HepG2 (cell line): Measurements from ENCODE around the gene HOXA6. TPM values are rescaled to one million over a fixed set of nuclear protein-coding genes. Genes with fewer than 3 reads are reported as not detected.

Experiments used
- ATAC-seq: fragments of 200-7000 bp; cut with Tn5 transposase; 3 replicates; pipeline ENCODE4 v1.9.1; 2020; ENCODE audit warnings: mild to moderate bottlenecking, moderate library complexity
- BruUV-seq: library from RNA; stranded (reverse); fragments of 400-500 nt; replicated peaks from 2 replicates; lab custom pipeline; 2021; lab: Mats Ljungman, UMichigan
- CTCF ChIA-PET: fragments of 300-600 bp; formaldehyde crosslinking; extraction: SDS; loops from one replicate; lab custom pipeline; 2021; ENCODE audit warnings: low total read pairs, inconsistent platforms, low intra/inter-chr PET ratio; lab: Yijun Ruan, JAX
- POLR2A ChIA-PET: fragments of 350-600 bp; sonication (Branson Sonifier 250); formaldehyde crosslinking; loops from one replicate; lab custom pipeline; 2020; ENCODE audit warnings: antibody characterized with exemption, inconsistent platforms; lab: Yijun Ruan, JAX
- DNase-seq: peaks from one replicate; pipeline ENCODE4 v3.0.0-alpha.2; 2015; ENCODE audit warnings: low spot score
- FAIRE-seq: peaks from 3 replicates; lab custom pipeline; 2011; peaks lifted over from hg19 to GRCh38; lab: Jason Lieb, UNC
- H2AFZ ChIP-seq: one replicate; pipeline ENCODE4 v1.6.1; 2011; ENCODE audit warnings: low read length, inconsistent platforms
- H3K27ac ChIP-seq: fragments of 300-600 bp; 3 replicates; pipeline ENCODE4 v1.8.0; 2011; ENCODE audit warnings: mixed run types, mild to moderate bottlenecking, mixed read lengths, low read length, inconsistent platforms; ENCODE audit not compliant: insufficient read depth; ENCODE audit errors: extremely low read length
- H3K27me3 ChIP-seq, 2 experiments: fragments of 200-600 bp in 1 of 2; 2 replicates in 1 of 2; 3 replicates in 1 of 2; pipeline versions ENCODE4 v1.6.0 to v1.8.0; 2011; ENCODE audit warnings: low read length in 2 of 2, mild to moderate bottlenecking in 2 of 2, moderate library complexity in 2 of 2, inconsistent platforms in 1 of 2; ENCODE audit not compliant: insufficient read depth in 2 of 2, control insufficient read depth in 1 of 2
- H3K36me3 ChIP-seq, 2 experiments: fragments of 200-600 bp in 1 of 2; replicated peaks in 1 of 2; 2 replicates in 1 of 2; 3 replicates in 1 of 2; pipeline versions ENCODE4 v1.5.1 to v1.8.0; 2011; ENCODE audit warnings: low read length in 2 of 2, inconsistent platforms in 1 of 2; ENCODE audit not compliant: insufficient read depth in 2 of 2, control insufficient read depth in 1 of 2
- H3K4me1 ChIP-seq: 2 replicates; pipeline ENCODE4 v1.5.1; 2012; ENCODE audit warnings: low read length, inconsistent platforms; ENCODE audit not compliant: insufficient read depth
- H3K4me2 ChIP-seq: 2 replicates; pipeline ENCODE4 v1.6.0; 2011; ENCODE audit warnings: low read depth, low read length, inconsistent platforms
- H3K4me3 ChIP-seq, 3 experiments: fragments of 200-600 bp in 1 of 3; sonication (generic), shearing (Covaris generic) in 1 of 3; replicated peaks in 1 of 3; 2 replicates each; pipeline ENCODE4 v1.5.1; 2011 to 2016; ENCODE audit warnings: low read length in 3 of 3, inconsistent platforms in 2 of 3, low read depth in 2 of 3, mild to moderate bottlenecking in 2 of 3, control low read depth in 1 of 3, mixed read lengths in 1 of 3; ENCODE audit not compliant: insufficient read depth in 1 of 3
- H3K79me2 ChIP-seq: one replicate; pipeline ENCODE4 v1.6.1; 2011; ENCODE audit warnings: low read length, inconsistent platforms; ENCODE audit not compliant: insufficient read depth
- H3K9ac ChIP-seq: 2 replicates; pipeline ENCODE4 v1.6.0; 2011; ENCODE audit warnings: mild to moderate bottlenecking, low read depth, low read length, inconsistent platforms; ENCODE audit not compliant: insufficient read depth
- H3K9me3 ChIP-seq: 2 replicates; pipeline ENCODE4 v1.5.1; 2012; ENCODE audit warnings: mild to moderate bottlenecking, low read length
- H4K20me1 ChIP-seq: 2 replicates; pipeline ENCODE4 v1.6.0; 2011; ENCODE audit warnings: inconsistent platforms, mild to moderate bottlenecking, low read length, moderate library complexity; ENCODE audit not compliant: insufficient read depth
- AGO2 ChIP-seq: fragments of 200-400 bp; formaldehyde crosslinking; optimal IDR thresholded peaks from 2 replicates; pipeline ENCODE3; 2017; ENCODE audit warnings: mild to moderate bottlenecking, low read depth, low read length, moderate library complexity
- ARID2 ChIP-seq: sonication (generic); formaldehyde crosslinking; IDR thresholded peaks from 2 replicates; pipeline ENCODE4 v1.8.1; 2022; ENCODE audit warnings: mild to moderate bottlenecking, missing genetic modification reagents, borderline replicate concordance
- HDAC6 ChIP-seq: fragments of 200-600 bp; sonication (generic); IDR thresholded peaks from 2 replicates; pipeline ENCODE4 v1.7.0; 2017; ENCODE audit warnings: mild to moderate bottlenecking, antibody characterized with exemption, low read length, low read depth
- KMT2B ChIP-seq: IDR thresholded peaks from 2 replicates; pipeline ENCODE4 v1.6.1; 2016; ENCODE audit warnings: missing genetic modification reagents, missing compliant biosample characterization
- WGBS: methylation state at CpG from one replicate; pipeline ENCODE4 v1.1.6; 2017; ENCODE audit warnings: low lambda C conversion rate; 5-methylcytosine and 5-hydroxymethylcytosine counted together
- in situ Hi-C: cut with HindIII; loops from 2 replicates; pipeline ENCODE4 v1.10.0; 2017; ENCODE audit warnings: low pct_unique_long_range_greater_than_20kb; ENCODE audit not compliant: extremely low pct_ligation_motif_present
- intact Hi-C: fragments of 100-400 bp; cut with micrococcal nuclease; formaldehyde crosslinking; loops from one replicate; pipeline ENCODE4 v1.10.0; 2022; ENCODE audit not compliant: unreplicated experiment
- polyA plus RNA-seq, 8 experiments: library from polyadenylated mRNA; depleted of rRNA in 3 of 8; stranded (reverse) in 7 of 8; unstranded in 1 of 8; fragments of >200 nt; fragmentation: Illumina TruSeq in 4 of 8; extraction: Trizol in 4 of 8; gene quantifications; 2 replicates each; pipeline versions ENCODE4 v1.2.1 to v1.2.3, GENCODE V29; 2011 to 2016; ENCODE audit warnings: low read depth in 4 of 8, missing spikeins in 1 of 8, mixed read lengths in 1 of 8; ENCODE audit not compliant: insufficient read depth in 1 of 8
- total RNA-seq, 5 experiments: library from RNA; depleted of rRNA; stranded (reverse); fragments of >200 nt; fragmentation: Illumina TruSeq; extraction: Trizol; gene quantifications; 2 replicates each; pipeline ENCODE4 v1.2.3, GENCODE V29; 2016; ENCODE audit warnings: low read depth in 1 of 5
- TF ChIP-seq, protein P1 (sequence below), 2 experiments: fragments of 450-650 bp in 1 of 2; sonication (generic) in 1 of 2; formaldehyde crosslinking; IDR thresholded peaks; 2 replicates each; pipeline versions ENCODE4 v1.5.0 to v1.8.0; 2020 to 2022; ENCODE audit warnings: mild to moderate bottlenecking in 1 of 2, missing genetic modification reagents in 1 of 2
- TF ChIP-seq, protein P2 (sequence below): sonication (generic); formaldehyde crosslinking; IDR thresholded peaks from 2 replicates; pipeline ENCODE4 v1.4.0; 2020; ENCODE audit warnings: missing genetic modification reagents, borderline replicate concordance

The HOXA6 gene
- total and polyA plus RNA-seq, 2 of the 13 experiments (the other 11 are each of a cell fraction or from before 2014, with no cell fraction given), result 1.3 to 1.5 TPM

DNA sequence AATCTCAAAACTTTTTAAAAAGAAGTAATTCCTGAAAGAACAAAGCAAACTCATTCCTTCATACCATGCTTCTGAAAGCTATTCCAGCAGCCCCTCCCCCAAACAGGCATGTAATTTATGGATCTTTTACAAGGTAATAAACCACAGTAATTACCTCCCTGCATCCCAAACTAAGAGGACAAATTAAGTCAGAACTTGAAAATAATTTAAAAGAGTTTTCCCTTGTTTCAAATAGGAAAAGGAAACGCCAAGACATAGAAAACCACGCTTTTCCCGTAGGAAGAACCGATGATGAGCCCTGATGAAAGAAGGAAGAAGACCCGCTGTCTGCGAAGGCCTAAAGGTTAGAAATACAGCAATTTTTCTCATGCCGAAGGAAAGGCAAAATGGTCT is 25.9 kb downstream of the HOXA6 start:
- H3K4me3 ChIP-seq, result peak overlapping the region; percentile 82 to 95 (median 87)
- TF ChIP-seq AGO2 (peak; percentile 19), ARID2 (0 out of 2 replicates have a peak, but pooled peaks have one; percentile 13), KMT2B (CRISPR knock-in tag) (no peak), HDAC6 (0 out of 2 replicates have a peak, but pooled peaks have one; percentile 66)
- TF ChIP-seq, protein P1, sequence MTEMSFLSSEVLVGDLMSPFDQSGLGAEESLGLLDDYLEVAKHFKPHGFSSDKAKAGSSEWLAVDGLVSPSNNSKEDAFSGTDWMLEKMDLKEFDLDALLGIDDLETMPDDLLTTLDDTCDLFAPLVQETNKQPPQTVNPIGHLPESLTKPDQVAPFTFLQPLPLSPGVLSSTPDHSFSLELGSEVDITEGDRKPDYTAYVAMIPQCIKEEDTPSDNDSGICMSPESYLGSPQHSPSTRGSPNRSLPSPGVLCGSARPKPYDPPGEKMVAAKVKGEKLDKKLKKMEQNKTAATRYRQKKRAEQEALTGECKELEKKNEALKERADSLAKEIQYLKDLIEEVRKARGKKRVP (CRISPR knock-in tag; IDR thresholded peaks at IDR 0.05), result no peak
- TF ChIP-seq, protein P2, sequence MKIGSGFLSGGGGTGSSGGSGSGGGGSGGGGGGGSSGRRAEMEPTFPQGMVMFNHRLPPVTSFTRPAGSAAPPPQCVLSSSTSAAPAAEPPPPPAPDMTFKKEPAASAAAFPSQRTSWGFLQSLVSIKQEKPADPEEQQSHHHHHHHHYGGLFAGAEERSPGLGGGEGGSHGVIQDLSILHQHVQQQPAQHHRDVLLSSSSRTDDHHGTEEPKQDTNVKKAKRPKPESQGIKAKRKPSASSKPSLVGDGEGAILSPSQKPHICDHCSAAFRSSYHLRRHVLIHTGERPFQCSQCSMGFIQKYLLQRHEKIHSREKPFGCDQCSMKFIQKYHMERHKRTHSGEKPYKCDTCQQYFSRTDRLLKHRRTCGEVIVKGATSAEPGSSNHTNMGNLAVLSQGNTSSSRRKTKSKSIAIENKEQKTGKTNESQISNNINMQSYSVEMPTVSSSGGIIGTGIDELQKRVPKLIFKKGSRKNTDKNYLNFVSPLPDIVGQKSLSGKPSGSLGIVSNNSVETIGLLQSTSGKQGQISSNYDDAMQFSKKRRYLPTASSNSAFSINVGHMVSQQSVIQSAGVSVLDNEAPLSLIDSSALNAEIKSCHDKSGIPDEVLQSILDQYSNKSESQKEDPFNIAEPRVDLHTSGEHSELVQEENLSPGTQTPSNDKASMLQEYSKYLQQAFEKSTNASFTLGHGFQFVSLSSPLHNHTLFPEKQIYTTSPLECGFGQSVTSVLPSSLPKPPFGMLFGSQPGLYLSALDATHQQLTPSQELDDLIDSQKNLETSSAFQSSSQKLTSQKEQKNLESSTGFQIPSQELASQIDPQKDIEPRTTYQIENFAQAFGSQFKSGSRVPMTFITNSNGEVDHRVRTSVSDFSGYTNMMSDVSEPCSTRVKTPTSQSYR (CRISPR knock-in tag), result peak; percentile 64; the same call in 1 of the 2 replicates
- H3K27me3 ChIP-seq, result no peaks in the 10 kb centered on the region; a peak in 1 of 5 replicates
- intact Hi-C loops (loop anchor here (1.0 kb wide), 1 partner anchor 9 kb away; the partner anchor contains the start of gene HOXA4), in situ Hi-C loops (no loop called here)
- CTCF ChIA-PET, result no interaction called here
- 2% methylated on average over 7 of the region's 7 CpGs for WGBS
- H3K79me2 ChIP-seq, result peaks cover 56% of the 10 kb centered on the region
- peak overlapping the region; percentile 88 for H3K9ac ChIP-seq
- H3K27ac ChIP-seq, result peak overlapping the region; percentile 96
- peaks cover 13% of the 10 kb centered on the region for H4K20me1 ChIP-seq
- FAIRE-seq, result peak; percentile 8
- no peak overlapping the region for H2AFZ ChIP-seq
- H3K4me2 ChIP-seq, result peak overlapping the region; percentile 87
- no peak for ATAC-seq
- DNase-seq, result no peak
- BruUV-seq, result TSS peak; percentile 76
- H3K4me1 ChIP-seq, result peaks cover 71% of the 10 kb centered on the region
- peaks cover 0 to 8% of the 10 kb centered on the region in 2 experiments; a peak in 2 of 5 replicates for H3K36me3 ChIP-seq
- POLR2A ChIA-PET, result interaction anchor here (1.0 to 5.8 kb wide), 19 partner anchors 7 to 773 kb away, joined by 3 to 118 read pairs (median 5); partner anchors contain the start of genes HOXA1, HOXA4, HOXA5 and SKAP2
- no peaks in the 10 kb centered on the region for H3K9me3 ChIP-seq
